Subcutaneous adipose tissue (tissue), 4 donors: ENCODE measurements around the gene LDLRAD3. TPM values are rescaled to one million over a fixed set of nuclear protein-coding genes. Genes with fewer than 3 reads are reported as not detected.

Source experiments
- total RNA-seq, 4 donors: library from RNA; depleted of rRNA; stranded (reverse); fragments of >200 nt; gene quantifications; one replicate each; pipeline ENCODE4 v1.1.0, GENCODE V29; 2016
- TF ChIP-seq, protein P1 (sequence below): fragments of 450-650 bp; IDR thresholded peaks from one replicate; pipeline ENCODE4 v1.5.1; 2016; ENCODE audit warnings: low read depth, mild to moderate bottlenecking, control low read depth, antibody characterized with exemption, moderate library complexity

LDLRAD3 gene
- total RNA-seq, 4 donors from 2014 or later = 22.8 to 39.6 (median 29.4) TPM

DNA sequence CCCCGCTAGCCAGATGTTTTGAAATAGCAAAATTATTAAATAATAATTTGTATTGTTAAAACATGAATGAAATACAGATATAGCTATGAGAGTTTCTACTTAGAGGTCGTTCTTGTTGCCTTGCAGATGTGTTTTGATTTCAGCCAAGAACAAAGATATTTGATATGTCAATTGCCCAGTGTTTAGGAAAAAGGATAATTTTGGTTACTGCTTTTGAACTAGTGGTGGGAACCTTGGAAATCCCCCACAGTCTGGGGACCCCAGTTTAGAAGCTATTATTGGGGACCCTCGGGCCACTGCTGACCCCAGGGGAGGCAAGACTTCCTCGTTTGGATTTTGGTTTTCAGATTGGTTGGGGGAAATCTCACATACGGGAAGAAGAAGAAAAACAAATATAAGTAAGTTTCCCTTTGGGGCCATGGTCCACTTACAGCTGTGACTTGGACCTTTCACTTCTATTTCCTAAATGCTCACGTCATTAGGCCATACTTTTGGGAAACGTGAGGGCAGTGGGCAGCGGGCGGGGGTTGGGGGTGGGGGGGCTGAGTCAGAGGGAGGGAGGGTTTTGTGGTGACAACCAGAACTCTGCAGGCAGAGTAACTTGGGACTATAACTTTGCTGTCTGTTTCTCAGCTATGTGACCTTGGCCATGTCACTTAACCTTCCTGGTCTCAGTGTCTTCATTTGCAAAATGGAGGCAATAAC lies 37.0 kb downstream of the LDLRAD3 start:
- TF ChIP-seq, protein P1, sequence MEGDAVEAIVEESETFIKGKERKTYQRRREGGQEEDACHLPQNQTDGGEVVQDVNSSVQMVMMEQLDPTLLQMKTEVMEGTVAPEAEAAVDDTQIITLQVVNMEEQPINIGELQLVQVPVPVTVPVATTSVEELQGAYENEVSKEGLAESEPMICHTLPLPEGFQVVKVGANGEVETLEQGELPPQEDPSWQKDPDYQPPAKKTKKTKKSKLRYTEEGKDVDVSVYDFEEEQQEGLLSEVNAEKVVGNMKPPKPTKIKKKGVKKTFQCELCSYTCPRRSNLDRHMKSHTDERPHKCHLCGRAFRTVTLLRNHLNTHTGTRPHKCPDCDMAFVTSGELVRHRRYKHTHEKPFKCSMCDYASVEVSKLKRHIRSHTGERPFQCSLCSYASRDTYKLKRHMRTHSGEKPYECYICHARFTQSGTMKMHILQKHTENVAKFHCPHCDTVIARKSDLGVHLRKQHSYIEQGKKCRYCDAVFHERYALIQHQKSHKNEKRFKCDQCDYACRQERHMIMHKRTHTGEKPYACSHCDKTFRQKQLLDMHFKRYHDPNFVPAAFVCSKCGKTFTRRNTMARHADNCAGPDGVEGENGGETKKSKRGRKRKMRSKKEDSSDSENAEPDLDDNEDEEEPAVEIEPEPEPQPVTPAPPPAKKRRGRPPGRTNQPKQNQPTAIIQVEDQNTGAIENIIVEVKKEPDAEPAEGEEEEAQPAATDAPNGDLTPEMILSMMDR = no peak

- TF ChIP-seq, protein P1 = no peak
Measured at GRCh38 chr11:35981581-35981980, 37.7 kb downstream of the LDLRAD3 start.

DNA sequence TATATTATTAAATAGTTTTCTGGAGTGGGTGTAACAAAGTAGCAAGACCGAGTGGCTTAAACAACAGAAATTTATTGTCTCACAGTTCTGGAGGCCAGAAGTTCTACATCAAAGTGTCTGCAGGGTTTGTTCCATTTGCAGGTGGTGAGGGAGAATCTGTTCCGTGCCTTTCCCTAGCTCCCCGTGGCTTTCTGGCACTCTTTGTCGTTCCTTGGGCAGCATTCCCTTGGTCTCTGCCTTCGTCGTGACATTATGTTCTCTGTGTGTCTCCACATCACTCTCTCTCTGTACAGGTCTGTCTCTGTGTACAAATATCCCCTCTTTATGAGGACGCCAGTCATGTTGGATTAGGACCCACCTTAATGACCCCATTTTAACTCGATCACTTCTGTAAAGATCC lies 38.2 kb downstream of the LDLRAD3 start:
- TF ChIP-seq, protein P1 = no peak

GRCh38 chr11:35983981-35984380 lies 40.1 kb downstream of the LDLRAD3 start:
- TF ChIP-seq, protein P1 = no peak

- TF ChIP-seq, protein P1 = no peak
Measured at GRCh38 chr11:35986947-35987346, 43.1 kb downstream of the LDLRAD3 start.

- TF ChIP-seq, protein P1 = no peak
Measured at GRCh38 chr11:35990170-35990569, 46.3 kb downstream of the LDLRAD3 start.

- TF ChIP-seq, protein P1 = no peak
Measured at GRCh38 chr11:35990816-35991215, 47.0 kb downstream of the LDLRAD3 start.
